GM21526 (cell line): ENCODE results near the gene PPP4R2.
"Not testable (repeated sequence)": the region's sequence is repeated elsewhere in the genome, so short reads cannot be mapped to it uniquely, and the experiment has no call there.

Source experiments
- ATAC-seq: cut with Tn5 transposase; IDR thresholded peaks from one replicate; pipeline ENCODE4 v1.9.1; 2021; ENCODE audit warnings: moderate library complexity; ENCODE audit not compliant: unreplicated experiment, low FRiP score

PPP4R2 gene

DNA sequence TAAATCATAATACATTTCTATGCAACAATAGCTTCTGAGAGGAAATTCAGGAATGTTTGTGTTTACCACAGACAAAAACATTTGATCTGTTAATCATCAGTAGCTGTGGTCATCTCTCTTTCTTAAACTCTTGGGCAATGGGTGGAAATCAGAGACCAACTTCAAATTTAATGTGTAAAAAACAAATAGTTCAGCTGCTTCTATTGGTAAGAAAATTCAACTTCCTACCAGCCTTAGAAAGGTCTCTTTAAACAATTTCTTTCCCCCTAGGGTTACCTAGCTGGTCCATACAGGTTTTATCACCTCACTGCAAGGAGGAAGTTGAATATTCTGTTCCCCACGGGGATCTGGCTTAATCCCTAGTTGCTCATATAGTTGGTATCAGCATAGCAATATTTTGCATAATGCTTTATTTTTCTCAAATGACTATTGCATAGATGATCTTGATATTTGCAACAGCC lies 20.3 kb upstream of the PPP4R2 start:
- no peak for ATAC-seq

- peak; percentile 59 for ATAC-seq
Measured at GRCh38 chr3:72977060-72977808, 19.4 kb upstream of the PPP4R2 start.

GRCh38 chr3:72982609-72983366 lies 13.8 kb upstream of the PPP4R2 start:
- no peak for ATAC-seq

DNA sequence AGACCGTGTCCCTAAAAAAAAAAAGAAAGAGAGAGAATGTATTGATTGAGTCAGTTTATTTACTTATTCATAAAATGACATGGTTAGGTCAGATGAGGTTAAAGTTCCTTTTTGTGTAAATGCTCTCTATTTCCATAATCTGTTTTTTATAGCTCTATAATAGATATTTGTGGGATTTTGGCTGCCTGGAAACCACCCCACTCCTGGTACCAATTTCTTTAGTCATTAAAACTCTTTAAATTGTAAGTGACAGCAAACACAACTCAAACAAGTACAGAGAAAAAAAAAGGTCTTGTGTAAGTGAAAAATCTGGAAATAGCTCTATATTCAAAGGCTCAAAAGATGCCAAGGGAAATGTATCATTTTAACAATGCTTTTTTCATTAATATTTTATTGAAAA lies 11.0 kb upstream of the PPP4R2 start:
- no peak for ATAC-seq

DNA sequence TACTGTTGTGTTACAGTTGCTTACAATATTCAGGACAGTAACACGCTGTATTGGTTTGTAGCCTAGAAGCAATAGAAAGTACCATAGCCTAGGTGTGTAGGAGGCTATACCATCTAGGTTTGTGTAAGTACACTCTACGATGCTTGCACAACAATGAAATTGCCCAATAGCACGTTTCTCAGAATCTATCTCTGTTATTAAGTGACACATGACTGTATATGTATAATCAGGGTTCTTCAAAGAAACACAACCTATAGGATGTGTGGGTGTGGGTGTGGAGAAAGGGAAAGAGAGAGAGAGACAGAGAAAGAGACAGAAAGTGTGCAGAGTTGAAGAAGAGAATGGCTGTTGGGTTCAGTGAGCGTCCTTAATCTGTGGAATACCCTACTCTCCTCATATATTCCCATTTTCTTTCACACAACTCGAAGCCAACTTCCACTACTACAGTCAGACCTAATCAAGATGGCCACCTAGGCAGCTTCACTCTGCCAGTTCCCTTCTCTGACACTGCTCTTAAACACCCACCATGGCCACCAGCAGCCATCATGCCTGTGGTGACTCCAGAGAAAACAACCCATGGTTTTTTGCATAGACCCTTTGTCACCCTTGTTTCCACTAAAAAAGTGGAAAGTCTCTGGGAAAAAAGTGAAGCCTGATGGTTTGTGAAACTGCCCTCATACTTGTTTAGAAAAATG lies 5.8 kb upstream of the PPP4R2 start:
- ATAC-seq, result no peak

DNA sequence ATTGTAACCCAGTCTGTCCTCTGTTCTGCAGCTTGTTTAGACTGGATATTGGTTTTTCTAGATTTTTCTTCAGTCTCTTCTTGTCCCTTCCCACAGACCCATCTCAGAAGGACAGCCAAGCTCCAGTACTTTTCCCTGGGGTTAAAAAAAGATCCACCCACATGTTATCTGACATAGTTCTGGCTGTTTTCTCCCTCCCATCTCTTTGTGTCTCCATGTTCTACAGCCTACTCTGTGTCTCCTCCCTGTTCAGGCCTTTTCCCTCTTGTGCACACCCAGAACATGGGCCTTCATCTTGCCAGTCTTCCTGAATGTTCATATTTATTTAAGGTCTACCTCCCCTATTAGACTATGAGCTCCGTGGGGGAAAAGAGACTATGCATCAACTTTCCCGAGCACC lies 5.1 kb upstream of the PPP4R2 start:
- no peak for ATAC-seq

DNA sequence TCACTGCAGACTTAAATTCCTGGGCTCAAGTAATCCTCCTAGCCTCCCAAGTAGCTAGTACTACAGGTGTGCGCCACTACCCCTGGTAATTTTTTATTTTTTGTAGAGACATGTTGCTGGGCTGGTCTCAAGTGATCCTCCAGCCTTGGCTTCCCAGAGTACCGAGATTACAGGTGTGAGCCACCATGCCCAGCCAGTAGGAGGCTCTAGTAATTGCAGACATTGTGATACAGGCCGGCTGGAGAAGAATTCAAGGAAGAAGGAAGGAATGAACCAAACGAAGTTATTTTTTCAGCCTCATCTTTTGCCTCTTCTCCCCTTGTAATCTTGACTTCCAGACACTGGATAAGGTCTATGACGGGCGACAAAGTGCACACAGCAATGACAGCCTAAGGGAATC lies 3.2 kb upstream of the PPP4R2 start:
- no peak for ATAC-seq

DNA sequence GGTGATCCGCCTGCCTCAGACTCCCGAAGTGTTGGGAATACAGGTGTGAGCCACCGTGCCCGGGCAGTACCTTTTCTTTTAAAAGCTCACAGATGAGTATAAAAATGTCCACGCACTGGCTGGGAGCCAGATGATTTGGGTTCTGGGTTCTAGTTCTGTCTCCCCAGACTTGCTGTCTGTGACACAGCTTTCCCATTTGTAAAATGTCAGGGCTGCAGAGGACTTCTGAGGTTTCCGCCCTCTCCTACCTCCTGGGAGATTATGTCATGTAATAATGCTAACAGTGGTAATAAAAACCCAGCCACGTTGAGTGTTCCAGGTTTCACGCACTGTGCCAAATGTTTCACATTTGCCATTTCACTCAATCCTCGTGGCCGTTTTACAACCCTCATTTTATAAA lies 1.3 kb upstream of the PPP4R2 start:
- ATAC-seq, result no peak

GRCh38 chr3:72996121-72996472 lies 514 bp upstream of the PPP4R2 start:
- no peak for ATAC-seq

DNA sequence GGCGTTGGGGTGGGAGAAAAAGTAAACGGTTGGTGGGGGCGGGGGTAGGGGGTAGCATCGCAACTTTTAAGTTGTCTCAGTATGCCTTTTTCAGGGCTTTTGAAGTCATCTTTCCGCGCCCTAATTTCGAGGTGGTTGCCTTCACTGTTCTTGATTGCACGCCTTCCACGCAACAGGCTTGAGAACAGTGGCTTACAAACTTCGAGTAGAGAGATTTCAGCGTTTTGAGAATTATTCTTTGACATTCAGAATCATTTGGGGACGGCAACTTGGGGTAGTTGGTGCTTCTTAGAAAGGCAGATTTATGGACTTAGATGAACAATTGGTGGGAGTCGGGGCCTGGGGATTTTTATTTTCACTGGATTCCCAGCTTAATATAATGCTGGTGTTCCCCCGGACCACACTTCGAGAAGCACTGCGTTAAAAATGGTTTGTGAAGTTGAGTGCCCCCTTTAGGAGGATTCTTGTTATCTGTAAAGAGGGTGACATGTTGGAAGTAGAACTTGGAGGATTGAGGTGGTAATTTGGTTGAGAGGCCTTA lies 880 bp downstream of the PPP4R2 start:
- peak; percentile 37 for ATAC-seq

- no peak for ATAC-seq
Measured at GRCh38 chr3:72998466-72998865, 1.9 kb downstream of the PPP4R2 start.

GRCh38 chr3:72999951-73000350 lies 3.3 kb downstream of the PPP4R2 start:
- no peak for ATAC-seq

DNA sequence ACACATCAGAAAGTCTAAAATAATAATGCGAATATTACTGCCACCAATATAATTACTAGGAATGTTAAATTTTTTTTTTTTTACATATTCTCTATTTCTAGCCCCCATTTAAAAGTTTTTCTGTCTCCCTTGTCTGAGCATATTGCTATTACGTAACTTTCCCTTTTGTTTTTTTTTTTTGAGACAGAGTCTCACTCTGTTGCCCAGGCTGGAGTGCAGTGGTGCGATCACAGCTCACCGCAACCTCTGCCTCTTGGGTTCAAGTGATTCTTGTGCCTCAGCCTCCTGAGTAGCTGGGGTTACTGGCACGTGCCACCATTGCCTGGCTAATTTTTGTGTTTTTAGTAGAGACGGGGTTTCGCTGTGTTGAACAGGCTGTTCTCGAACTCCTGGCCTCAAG lies 6.4 kb downstream of the PPP4R2 start:
- ATAC-seq, result not testable (repeated sequence)

GRCh38 chr3:73004316-73004715 lies 7.7 kb downstream of the PPP4R2 start:
- ATAC-seq, result no peak

- ATAC-seq, result no peak
Measured at GRCh38 chr3:73007992-73008712, 11.5 kb downstream of the PPP4R2 start.

DNA sequence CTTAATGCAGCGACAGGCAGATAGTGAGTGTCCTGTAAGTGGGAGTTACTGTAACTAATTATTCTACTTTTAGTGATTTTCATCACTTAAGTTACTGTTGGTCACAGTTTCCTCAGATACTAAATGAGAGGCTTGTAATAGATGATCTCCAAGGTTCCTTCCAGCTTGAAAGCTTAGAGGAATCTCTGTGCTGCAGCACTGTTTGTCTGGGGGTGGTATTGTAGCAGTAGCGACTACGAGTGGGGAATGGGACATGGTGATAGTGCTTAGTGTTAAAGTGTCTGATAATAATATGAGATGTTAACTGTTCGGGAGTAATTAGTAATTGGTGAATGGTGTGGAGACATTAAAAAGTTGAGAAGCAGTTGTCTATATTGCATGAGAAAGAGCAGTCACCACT lies 12.4 kb downstream of the PPP4R2 start:
- no peak for ATAC-seq

GRCh38 chr3:73009750-73010149 lies 13.1 kb downstream of the PPP4R2 start:
- ATAC-seq, result no peak

DNA sequence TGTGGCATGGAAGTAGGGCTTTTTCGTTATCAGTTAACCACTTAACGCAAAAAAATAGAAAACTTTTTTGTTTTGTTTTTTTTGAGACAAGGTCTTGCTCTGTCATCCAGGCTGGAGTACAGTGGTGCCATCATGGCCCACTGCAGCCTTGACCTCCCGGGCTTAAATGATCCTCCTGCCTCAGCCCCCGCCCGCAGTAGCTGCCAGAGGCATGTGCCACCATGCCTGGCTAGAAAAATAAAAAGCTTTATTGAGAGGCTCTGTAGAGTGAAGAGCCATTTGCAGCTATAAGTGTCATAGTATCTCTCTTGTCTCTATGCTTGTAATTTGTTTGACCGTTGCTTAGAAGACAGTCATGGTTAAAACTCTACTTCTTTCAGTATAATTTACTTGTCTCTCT lies 13.5 kb downstream of the PPP4R2 start:
- ATAC-seq, result no peak

DNA sequence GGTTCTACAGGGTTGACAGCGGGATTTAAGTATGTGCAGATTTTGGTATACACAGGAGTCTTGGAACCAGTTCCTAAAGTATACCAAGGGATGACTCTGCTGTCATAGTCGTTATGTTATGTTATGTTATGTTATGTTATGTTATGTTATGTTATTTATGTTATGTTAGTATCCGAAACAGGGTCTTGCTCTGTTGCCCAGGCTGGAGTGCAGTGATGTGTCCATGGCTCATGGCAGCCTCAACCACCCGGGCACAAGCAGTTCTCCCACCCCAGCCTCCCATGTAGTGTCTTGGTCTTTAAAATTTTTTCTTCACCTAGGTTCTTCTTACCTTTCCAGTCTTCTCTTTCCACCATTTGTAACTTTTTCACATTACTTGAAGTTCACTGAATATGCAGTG lies 21.7 kb downstream of the PPP4R2 start:
- no peak for ATAC-seq

DNA sequence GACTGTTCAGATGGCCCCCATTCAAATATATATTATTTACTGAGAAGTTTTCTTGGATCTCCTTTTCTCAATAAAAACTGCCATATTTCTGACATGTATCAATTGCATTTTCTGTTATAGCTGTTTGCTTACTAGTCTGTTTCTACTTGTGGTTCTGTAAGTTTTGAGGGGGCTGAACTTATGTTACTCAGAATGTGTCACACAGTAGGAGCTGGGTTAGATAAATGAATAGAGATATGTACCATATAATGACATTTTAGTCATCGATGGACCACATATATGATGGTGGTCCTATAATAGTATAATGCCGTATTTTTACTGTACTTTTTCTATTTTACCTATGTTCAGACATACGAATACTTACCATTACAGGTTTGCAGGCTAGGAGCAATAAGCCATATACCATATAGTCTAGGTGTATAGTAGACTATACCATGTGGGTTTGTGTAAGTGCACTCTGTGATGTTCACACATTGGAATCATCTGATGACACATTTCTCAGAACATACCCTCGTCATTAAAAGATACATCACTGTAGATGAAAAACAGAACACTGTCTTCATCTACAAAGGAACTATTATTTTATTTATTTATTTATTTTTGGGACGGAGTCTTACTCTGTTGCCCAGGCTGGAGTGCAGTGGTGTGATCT lies 22.3 kb downstream of the PPP4R2 start:
- no peak for ATAC-seq
